K562 (cell line): ENCODE measurements around the gene LATS2. TPM values are rescaled to one million over a fixed set of nuclear protein-coding genes. Genes with fewer than 3 reads are reported as not detected.

Experiments used
- MAFG ChIP-seq: fragments of 450-650 bp; conservative IDR thresholded peaks from 2 replicates; pipeline ENCODE4 v1.6.1; 2016; ENCODE audit warnings: missing genetic modification characterization, missing compliant biosample characterization
- REST ChIP-seq, 2 experiments: fragments of 450-650 bp; formaldehyde crosslinking in 1 of 2; IDR thresholded peaks; 2 replicates each; pipeline versions ENCODE4 v1.4.0 to v1.6.1; 2014 to 2020; ENCODE audit warnings: mild to moderate bottlenecking in 2 of 2, borderline replicate concordance in 1 of 2, low read depth in 1 of 2
- SIN3A ChIP-seq, 2 experiments: fragments of 150-350 bp in 1 of 2; IDR thresholded peaks; 2 replicates each; pipeline ENCODE4 v1.6.1; 2011 to 2016; ENCODE audit warnings: borderline replicate concordance in 2 of 2, low read depth in 2 of 2, low read length in 2 of 2, mild to moderate bottlenecking in 2 of 2, moderate library complexity in 2 of 2; ENCODE audit not compliant: control insufficient read depth in 1 of 2
- SMAD4 ChIP-seq: fragments of 250-450 bp; sonication (Bioruptor Pico); conservative IDR thresholded peaks from 2 replicates; pipeline ENCODE4 v1.8.0; 2021; ENCODE audit warnings: inconsistent platforms, mild to moderate bottlenecking, moderate library complexity
- TAL1 ChIP-seq: fragments of 450-650 bp; IDR thresholded peaks from 2 replicates; pipeline ENCODE4 v1.6.1; 2016; ENCODE audit warnings: mild to moderate bottlenecking
- ZBTB1 ChIP-seq: sonication (generic); formaldehyde crosslinking; IDR thresholded peaks from 2 replicates; pipeline ENCODE4 v1.8.1; 2023; ENCODE audit warnings: missing genetic modification reagents, low read depth, mild to moderate bottlenecking, borderline replicate concordance
- ZNF124 ChIP-seq: sonication (generic); formaldehyde crosslinking; IDR thresholded peaks from 2 replicates; pipeline ENCODE4 v1.8.1; 2022; ENCODE audit warnings: missing genetic modification reagents
- polyA plus RNA-seq, 8 experiments: library from polyadenylated mRNA; depleted of rRNA in 4 of 8; stranded (reverse) in 5 of 8; unstranded in 3 of 8; fragments of >200 nt; fragmentation: Nextera tagmentation in 2 of 8; fragmentation: Illumina TruSeq in 1 of 8; extraction: Ambion mirVana in 2 of 8; extraction: Trizol in 1 of 8; gene quantifications; 2 replicates each; pipeline versions ENCODE4 v1.2.1 to v1.2.3, GENCODE V29; 2011 to 2014; ENCODE audit warnings: inconsistent platforms in 1 of 8, missing spikeins in 1 of 8
- total RNA-seq, 7 experiments: library from RNA; depleted of rRNA in 6 of 7; stranded (reverse); fragments of >200 nt in 6 of 7; fragmentation: Illumina TruSeq in 2 of 7; extraction: Trizol in 2 of 7; gene quantifications; 2 replicates each; pipeline versions ENCODE4 v1.2.1 to v1.2.3, GENCODE V29; 2011 to 2021; ENCODE audit warnings: low replicate concordance in 1 of 7
- TF ChIP-seq, protein P1 (sequence below), 3 experiments: fragments of 200-800 bp in 1 of 3; fragments of 250-450 bp in 1 of 3; fragments of 450-650 bp in 1 of 3; sonication (Bioruptor Pico) in 1 of 3; sonication (Bioruptor generic) in 1 of 3; formaldehyde crosslinking in 1 of 3; IDR thresholded peaks; 2 replicates each; pipeline versions ENCODE4 v1.6.1 to v1.8.0; 2016 to 2022; ENCODE audit warnings: mild to moderate bottlenecking in 2 of 3, missing genetic modification characterization in 2 of 3, missing compliant biosample characterization in 1 of 3, moderate library complexity in 1 of 3

The LATS2 gene
- total and polyA plus RNA-seq, 9 of the 15 experiments (the other 6 are each of a cell fraction or from before 2014, with no cell fraction given): 0.18 to 3.7 (median 0.76) TPM

DNA sequence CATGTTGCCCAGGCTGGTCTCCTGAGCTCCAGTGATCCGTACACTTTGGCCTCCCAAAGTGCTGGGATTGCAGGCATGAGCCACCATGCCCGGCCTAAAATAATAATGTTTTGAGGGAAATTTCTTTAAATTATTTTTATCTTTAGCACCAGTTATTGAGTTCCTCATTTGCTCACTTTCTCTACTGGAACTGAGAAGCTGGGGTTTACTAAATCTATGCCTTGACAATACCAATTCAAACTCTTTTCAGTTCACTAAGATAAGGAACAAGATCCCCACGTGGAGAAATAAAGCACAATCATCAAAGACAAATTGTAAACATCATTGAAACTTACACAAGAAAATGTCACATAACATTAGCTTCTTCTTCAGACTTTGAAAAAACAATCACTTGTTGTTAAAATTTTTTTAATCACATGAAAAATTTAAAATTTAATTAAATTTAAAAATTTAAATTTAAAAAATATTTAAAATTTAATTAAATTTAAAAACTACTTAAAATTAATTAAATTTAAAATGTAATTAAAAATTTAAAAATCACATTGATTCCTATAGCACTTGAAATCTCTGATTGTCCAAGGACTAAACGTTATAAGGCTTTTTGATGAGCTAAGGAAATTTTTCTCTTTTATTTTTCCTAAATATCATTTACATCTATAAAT is 133.7 kb downstream of the LATS2 start (continued):
- no peak for TF ChIP-seq REST (IDR thresholded peaks at IDR 0.05; ENCODE audit: borderline replicate concordance)
- no peak for TF ChIP-seq REST (CRISPR knock-in tag; IDR thresholded peaks at IDR 0.05; ENCODE audit: low read depth)
- no peak for TF ChIP-seq TAL1
- no peak for TF ChIP-seq SIN3A (IDR thresholded peaks at IDR 0.05; ENCODE audit: borderline replicate concordance in 2 of 2, control insufficient read depth in 1 of 2, low read depth in 2 of 2, low read length in 2 of 2)
- TF ChIP-seq ZNF124 (CRISPR knock-in tag): no peak
- no peak for TF ChIP-seq MAFG (tag)
- TF ChIP-seq SMAD4 (CRISPR knock-in tag): no peak
- TF ChIP-seq, protein P1, sequence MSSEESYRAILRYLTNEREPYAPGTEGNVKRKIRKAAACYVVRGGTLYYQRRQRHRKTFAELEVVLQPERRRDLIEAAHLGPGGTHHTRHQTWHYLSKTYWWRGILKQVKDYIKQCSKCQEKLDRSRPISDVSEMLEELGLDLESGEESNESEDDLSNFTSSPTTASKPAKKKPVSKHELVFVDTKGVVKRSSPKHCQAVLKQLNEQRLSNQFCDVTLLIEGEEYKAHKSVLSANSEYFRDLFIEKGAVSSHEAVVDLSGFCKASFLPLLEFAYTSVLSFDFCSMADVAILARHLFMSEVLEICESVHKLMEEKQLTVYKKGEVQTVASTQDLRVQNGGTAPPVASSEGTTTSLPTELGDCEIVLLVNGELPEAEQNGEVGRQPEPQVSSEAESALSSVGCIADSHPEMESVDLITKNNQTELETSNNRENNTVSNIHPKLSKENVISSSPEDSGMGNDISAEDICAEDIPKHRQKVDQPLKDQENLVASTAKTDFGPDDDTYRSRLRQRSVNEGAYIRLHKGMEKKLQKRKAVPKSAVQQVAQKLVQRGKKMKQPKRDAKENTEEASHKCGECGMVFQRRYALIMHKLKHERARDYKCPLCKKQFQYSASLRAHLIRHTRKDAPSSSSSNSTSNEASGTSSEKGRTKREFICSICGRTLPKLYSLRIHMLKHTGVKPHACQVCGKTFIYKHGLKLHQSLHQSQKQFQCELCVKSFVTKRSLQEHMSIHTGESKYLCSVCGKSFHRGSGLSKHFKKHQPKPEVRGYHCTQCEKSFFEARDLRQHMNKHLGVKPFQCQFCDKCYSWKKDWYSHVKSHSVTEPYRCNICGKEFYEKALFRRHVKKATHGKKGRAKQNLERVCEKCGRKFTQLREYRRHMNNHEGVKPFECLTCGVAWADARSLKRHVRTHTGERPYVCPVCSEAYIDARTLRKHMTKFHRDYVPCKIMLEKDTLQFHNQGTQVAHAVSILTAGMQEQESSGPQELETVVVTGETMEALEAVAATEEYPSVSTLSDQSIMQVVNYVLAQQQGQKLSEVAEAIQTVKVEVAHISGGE (CRISPR knock-in tag; IDR thresholded peaks at IDR 0.05): no peak
- no peak for TF ChIP-seq ZBTB1 (CRISPR knock-in tag)
